GM06990 (cell line): Measurements from ENCODE around the gene PGC.

Experiments used
- DNase-seq: peaks from one replicate; pipeline ENCODE4 v3.0.0-alpha.2; 2011; ENCODE audit not compliant: insufficient read length; ENCODE audit errors: extremely low read depth
- H3K27me3 ChIP-seq: replicated peaks from 2 replicates; pipeline ENCODE4 v1.6.0; 2011; ENCODE audit warnings: low read length; ENCODE audit not compliant: control insufficient read depth, insufficient read depth
- H3K36me3 ChIP-seq: 2 replicates; pipeline ENCODE4 v1.5.1; 2011; ENCODE audit warnings: low read length; ENCODE audit not compliant: control insufficient read depth, insufficient read depth
- H3K4me3 ChIP-seq: replicated peaks from 2 replicates; pipeline ENCODE4 v1.5.1; 2011; ENCODE audit warnings: low read depth, mild to moderate bottlenecking, control low read depth, low read length
- CTCF ChIP-seq: IDR thresholded peaks from 2 replicates; pipeline ENCODE4 v1.5.1; 2011; ENCODE audit warnings: low read length, control low read depth, mild to moderate bottlenecking, inconsistent platforms; ENCODE audit not compliant: insufficient read depth, poor library complexity, severe bottlenecking

The PGC gene

GRCh38 chr6:41789390-41789724 lies 42.2 kb upstream of the PGC start:
- no peaks in the 10 kb centered on the region for H3K27me3 ChIP-seq
- no peak overlapping the region for H3K4me3 ChIP-seq
- TF ChIP-seq CTCF, result no peak
- DNase-seq, result no peak
- peaks cover 7% of the 10 kb centered on the region for H3K36me3 ChIP-seq

- H3K4me3 ChIP-seq, result peak within 1 kb of the TSS; percentile 98
- H3K27me3 ChIP-seq, result no peaks in the 10 kb centered on the region
- peaks cover 7% of the 10 kb centered on the region for H3K36me3 ChIP-seq
- DNase-seq, result peak; percentile 97
- peak; percentile 75 for TF ChIP-seq CTCF
Measured at GRCh38 chr6:41787219-41787917, 40.2 kb upstream of the PGC start, which contains the start of gene TOMM6. TOMM6 (plus strand) TSS chr6:41787694; CDS start chr6:41787698, 4 bp downstream.

DNA sequence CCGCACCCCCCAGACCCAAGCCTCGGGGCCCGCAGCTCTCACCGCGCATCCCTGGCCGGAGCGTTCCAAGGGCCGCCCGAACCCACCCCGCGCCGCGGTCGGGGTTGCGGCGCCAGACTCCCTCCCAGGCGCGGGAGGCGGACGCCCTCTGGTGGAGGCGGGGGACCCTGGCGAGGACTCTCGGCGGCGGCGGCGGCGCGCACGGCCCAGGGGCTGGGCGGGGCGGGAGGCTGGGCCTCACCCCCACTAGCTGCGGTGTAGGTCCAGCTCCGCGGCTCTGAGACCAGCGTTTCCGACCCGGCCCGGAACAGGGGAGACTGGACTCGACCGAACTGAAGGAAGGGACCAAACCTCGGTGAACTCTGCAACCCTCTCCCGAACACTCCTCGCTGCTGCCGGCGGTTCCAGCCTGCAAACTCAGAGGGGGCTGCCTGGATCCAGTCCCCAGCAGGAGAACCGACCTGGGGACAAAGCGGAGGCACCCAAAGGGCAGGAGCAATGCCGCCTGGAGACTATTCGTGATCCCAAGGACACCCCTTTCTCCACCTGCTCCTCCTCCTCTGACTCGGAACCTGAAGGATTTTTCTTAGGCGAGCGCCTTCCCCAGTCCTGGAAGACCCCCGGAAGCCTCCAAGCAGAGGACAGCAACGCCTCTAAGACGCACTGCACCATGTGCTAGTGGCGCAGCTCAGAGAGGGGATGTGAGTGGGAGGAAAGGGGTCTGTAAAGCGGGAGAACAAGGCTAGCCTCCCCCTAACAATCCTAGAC lies 39.4 kb upstream of the PGC start:
- Histone ChIP-seq H3K4me3 (peak overlapping the region; percentile 98), H3K27me3 (no peaks in the 10 kb centered on the region), H3K36me3 (peaks cover 5% of the 10 kb centered on the region)
- DNase-seq, result peak; percentile 85
- TF ChIP-seq CTCF, result peak; percentile 40

DNA sequence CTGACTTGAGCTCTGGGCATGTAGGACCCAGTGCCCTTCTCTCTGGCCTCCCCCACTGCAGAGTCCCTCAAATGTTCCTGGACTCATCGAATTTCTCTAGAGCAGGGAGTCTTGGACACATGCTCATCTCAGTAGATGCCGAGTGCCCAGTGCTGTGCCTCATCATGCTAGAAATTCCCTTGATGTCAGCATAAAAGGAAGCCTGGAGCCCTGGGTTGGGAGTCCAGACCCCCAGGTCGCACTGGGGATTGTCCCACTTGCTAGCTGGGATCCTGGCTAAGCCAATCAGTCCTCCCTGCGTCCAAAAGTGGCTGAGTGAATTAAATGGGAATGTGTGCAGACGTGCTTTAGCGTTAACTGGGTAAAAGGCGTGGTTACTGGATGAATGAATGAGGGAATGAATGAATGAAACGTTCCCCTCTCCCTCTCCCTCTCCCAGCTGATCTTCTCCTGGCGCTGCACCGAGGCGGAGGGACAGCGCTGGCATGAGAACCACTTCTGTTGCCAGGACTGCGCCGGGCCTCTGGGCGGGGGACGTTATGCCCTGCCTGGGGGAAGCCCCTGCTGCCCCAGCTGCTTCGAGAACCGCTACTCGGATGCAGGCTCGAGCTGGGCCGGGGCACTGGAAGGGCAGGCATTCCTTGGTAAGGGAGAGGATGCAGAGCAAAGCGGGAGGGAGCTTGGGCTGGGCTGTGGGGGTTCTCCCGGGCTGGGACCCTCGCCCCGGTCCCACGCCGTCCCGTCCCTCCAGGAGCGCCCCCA lies 38.7 kb upstream of the PGC start:
- no peaks in the 10 kb centered on the region for H3K27me3 ChIP-seq
- no peak for DNase-seq
- TF ChIP-seq CTCF, result no peak

GRCh38 chr6:41785254-41785653 lies 38.1 kb upstream of the PGC start:
- H3K27me3 ChIP-seq, result no peaks in the 10 kb centered on the region
- peaks cover 5% of the 10 kb centered on the region for H3K36me3 ChIP-seq
- H3K4me3 ChIP-seq, result no peak overlapping the region
- no peak for DNase-seq
- no peak for TF ChIP-seq CTCF

More for the DNA sequence above, 38.7 kb upstream of the PGC start:
- peaks cover 5% of the 10 kb centered on the region for H3K36me3 ChIP-seq
- H3K4me3 ChIP-seq, result peak overlapping the region; percentile 98
